Measurements from ENCODE around the gene OPRM1. TPM values are rescaled to one million over a fixed set of nuclear protein-coding genes. Genes with fewer than 3 reads are reported as not detected.

Gene OPRM1
- polyA plus RNA-seq, 1 donor (not counting 4 experiments of a cell fraction or from before 2014, with no cell fraction given), result not detected

GRCh38 chr6:154154389-154154967 is 115.4 kb downstream of the OPRM1 start:
- dilution Hi-C loops (cut with MboI; ENCODE audit: extremely low pct_ligation_motif_present, low sequenced_read_pairs), result loop anchor here (25.0 kb wide), 2 partner anchors 183 to 308 kb away; no protein-coding TSS in a partner anchor
- Histone ChIP-seq H3K9me1 (ENCODE audit: control insufficient read depth, extremely low read depth, insufficient read depth, low read length) (no peaks in the 10 kb centered on the region), H3K36me3 (ENCODE audit: control insufficient read depth in 2 of 2, extremely low read depth in 1 of 2, insufficient read depth in 2 of 2, low read length in 2 of 2) (no peaks in the 10 kb centered on the region), H3K4me1 (ENCODE audit: control insufficient read depth, extremely low read depth, insufficient read depth, low read length) (no peaks in the 10 kb centered on the region), H2AFZ (ENCODE audit: control insufficient read depth, low read length) (no peak overlapping the region), H3K27ac (ENCODE audit: control insufficient read depth, insufficient read depth, low read length) (no peak overlapping the region), H3K9ac (ENCODE audit: control insufficient read depth, extremely low read depth, insufficient read depth, low read length) (no peak overlapping the region), H3K4me2 (ENCODE audit: control insufficient read depth, extremely low read depth, insufficient read depth, low read depth, low read length) (no peak overlapping the region), H3K4me3 (ENCODE audit: control insufficient read depth in 2 of 3, extremely low read depth in 1 of 3, insufficient read depth in 2 of 3, low read depth in 1 of 3, low read length in 3 of 3) (no peak overlapping the region), H3K79me2 (ENCODE audit: control insufficient read depth, insufficient read depth, low read length) (no peaks in the 10 kb centered on the region), H3K9me3 (ENCODE audit: control insufficient read depth, low read depth, low read length) (no peaks in the 10 kb centered on the region), H3K27me3 (ENCODE audit: control insufficient read depth, extremely low read depth, insufficient read depth, low read length) (no peaks in the 10 kb centered on the region), H4K20me1 (ENCODE audit: control insufficient read depth, extremely low read depth, insufficient read depth, low read length) (no peaks in the 10 kb centered on the region)
- no peak for FAIRE-seq
- TF ChIP-seq CTCF (optimal IDR thresholded peaks at IDR 0.05 in 1 of 3, IDR thresholded peaks at IDR 0.05 in 1 of 3, conservative IDR thresholded peaks at IDR 0.05 in 1 of 3; ENCODE audit: extremely low read depth in 1 of 3, insufficient read depth in 2 of 3, low read length in 3 of 3) (peak; percentile 44 to 51 (median 49)), EZH2 (IDR thresholded peaks at IDR 0.05; ENCODE audit: low read length) (no peak)
- DNase-seq (ENCODE audit: low read depth, low spot score), result peak; percentile 17

- TF ChIP-seq CTCF (optimal IDR thresholded peaks at IDR 0.05 in 1 of 3, IDR thresholded peaks at IDR 0.05 in 1 of 3, conservative IDR thresholded peaks at IDR 0.05 in 1 of 3; ENCODE audit: extremely low read depth in 1 of 3, insufficient read depth in 2 of 3, low read length in 3 of 3) (peak; percentile 54 to 67 (median 66)), EZH2 (IDR thresholded peaks at IDR 0.05; ENCODE audit: low read length) (no peak)
- Histone ChIP-seq H3K36me3 (ENCODE audit: control insufficient read depth in 2 of 2, extremely low read depth in 1 of 2, insufficient read depth in 2 of 2, low read length in 2 of 2) (no peaks in the 10 kb centered on the region), H3K27me3 (ENCODE audit: control insufficient read depth, extremely low read depth, insufficient read depth, low read length) (no peaks in the 10 kb centered on the region), H3K9me3 (ENCODE audit: control insufficient read depth, low read depth, low read length) (no peaks in the 10 kb centered on the region), H2AFZ (ENCODE audit: control insufficient read depth, low read length) (no peak overlapping the region), H3K79me2 (ENCODE audit: control insufficient read depth, insufficient read depth, low read length) (no peaks in the 10 kb centered on the region), H3K9me1 (ENCODE audit: control insufficient read depth, extremely low read depth, insufficient read depth, low read length) (no peaks in the 10 kb centered on the region), H3K4me2 (ENCODE audit: control insufficient read depth, extremely low read depth, insufficient read depth, low read depth, low read length) (no peak overlapping the region), H3K9ac (ENCODE audit: control insufficient read depth, extremely low read depth, insufficient read depth, low read length) (no peak overlapping the region), H4K20me1 (ENCODE audit: control insufficient read depth, extremely low read depth, insufficient read depth, low read length) (no peaks in the 10 kb centered on the region), H3K4me1 (ENCODE audit: control insufficient read depth, extremely low read depth, insufficient read depth, low read length) (no peaks in the 10 kb centered on the region), H3K27ac (ENCODE audit: control insufficient read depth, insufficient read depth, low read length) (no peak overlapping the region), H3K4me3 (ENCODE audit: control insufficient read depth in 2 of 3, extremely low read depth in 1 of 3, insufficient read depth in 2 of 3, low read depth in 1 of 3, low read length in 3 of 3) (no peak overlapping the region)
- FAIRE-seq, result no peak
- dilution Hi-C loops (cut with MboI; ENCODE audit: extremely low pct_ligation_motif_present, low sequenced_read_pairs), result loop anchor here (25.0 kb wide), 2 partner anchors 181 to 306 kb away; no protein-coding TSS in a partner anchor
- no peak for DNase-seq (ENCODE audit: low read depth, low spot score)
Measured at GRCh38 chr6:154156135-154156896, 117.3 kb downstream of the OPRM1 start.
